GM11168 (cell line): ENCODE results near the gene RNF41.

Source experiments
- in situ Hi-C: fragments of 300-500 bp; cut with MboI; formaldehyde crosslinking; loops from one replicate; pipeline ENCODE4 v1.12.0; 2022; ENCODE audit warnings: low sequenced_read_pairs; ENCODE audit not compliant: unreplicated experiment

Gene RNF41

GRCh38 chr12:56247923-56248322 is 26.2 kb upstream of the RNF41 start:
- in situ Hi-C loops, result no loop called here

- in situ Hi-C loops, result no loop called here
These were observed 22.8 kb upstream of the RNF41 start for GRCh38 chr12:56244494-56244893.

GRCh38 chr12:56243731-56244181 is 22.0 kb upstream of the RNF41 start:
- in situ Hi-C loops, result no loop called here

GRCh38 chr12:56242986-56243385 is 21.3 kb upstream of the RNF41 start:
- in situ Hi-C loops, result no loop called here

- in situ Hi-C loops, result no loop called here
These were observed 19.9 kb upstream of the RNF41 start for GRCh38 chr12:56241424-56242303.

GRCh38 chr12:56237552-56237951 is 15.8 kb upstream of the RNF41 start:
- in situ Hi-C loops, result no loop called here

GRCh38 chr12:56236985-56237384 is 15.3 kb upstream of the RNF41 start:
- in situ Hi-C loops, result no loop called here

- in situ Hi-C loops, result no loop called here
These were observed 14.4 kb upstream of the RNF41 start for GRCh38 chr12:56236091-56236490.

- in situ Hi-C loops, result no loop called here
These were observed 13.2 kb upstream of the RNF41 start for GRCh38 chr12:56234746-56235436.

- in situ Hi-C loops, result no loop called here
These were observed 9.5 kb upstream of the RNF41 start for GRCh38 chr12:56231184-56231582.

- in situ Hi-C loops, result no loop called here
These were observed 8.9 kb upstream of the RNF41 start for GRCh38 chr12:56230432-56231183.

GRCh38 chr12:56229916-56230431 is 8.3 kb upstream of the RNF41 start, which contains the start of gene SLC39A5:
Gene SLC39A5 (plus strand): TSS chr12:56230051. CDS start chr12:56231275, 1,224 bp downstream.
- in situ Hi-C loops, result no loop called here

GRCh38 chr12:56229082-56229481 is 7.4 kb upstream of the RNF41 start:
- in situ Hi-C loops, result no loop called here

- in situ Hi-C loops, result no loop called here
These were observed 3.2 kb upstream of the RNF41 start for GRCh38 chr12:56224954-56225353.

- in situ Hi-C loops, result no loop called here
These were observed 2.5 kb upstream of the RNF41 start, which contains the start of gene NABP2 for GRCh38 chr12:56224102-56224701. Gene NABP2 (plus strand): TSS chr12:56224342. CDS start chr12:56224857, 515 bp downstream.

GRCh38 chr12:56223571-56224101 is 1.9 kb upstream of the RNF41 start:
- in situ Hi-C loops, result no loop called here

GRCh38 chr12:56222531-56222895 is 791 bp upstream of the RNF41 start:
- in situ Hi-C loops, result no loop called here

GRCh38 chr12:56221232-56221756 is 428 bp downstream of the RNF41 start:
- in situ Hi-C loops, result no loop called here

GRCh38 chr12:56220611-56221231 is 1.0 kb downstream of the RNF41 start:
- in situ Hi-C loops, result no loop called here
